Spleen (tissue), 11 donors: Measurements from ENCODE around the gene ENGASE. TPM values are rescaled to one million over a fixed set of nuclear protein-coding genes. Genes with fewer than 3 reads are reported as not detected.
"Not testable (repeated sequence)": the region's sequence is repeated elsewhere in the genome, so short reads cannot be mapped to it uniquely, and the experiment has no call there.

Source experiments
- DNase-seq: peaks from one replicate; pipeline ENCODE4 v3.0.0-alpha.2; 2020
- H3K27ac ChIP-seq, 8 donors: fragments of 200-600 bp; sonication (generic) in 7 of 8; 1 replicate in 4 of 8; 2 replicates in 4 of 8; pipeline versions ENCODE4 v1.5.0 to v1.8.0; 2016 to 2021; ENCODE audit warnings: inconsistent platforms in 4 of 8, mild to moderate bottlenecking in 4 of 8, moderate library complexity in 1 of 8
- H3K27me3 ChIP-seq, 7 donors: fragments of 200-600 bp; sonication (generic) in 6 of 7; replicated peaks in 1 of 7; 1 replicate in 4 of 7; 2 replicates in 3 of 7; pipeline versions ENCODE4 v1.5.0 to v1.8.0; 2016 to 2021; ENCODE audit warnings: inconsistent platforms in 3 of 7, mild to moderate bottlenecking in 1 of 7
- H3K36me3 ChIP-seq, 6 donors: fragments of 200-600 bp; sonication (generic) in 5 of 6; 1 replicate in 4 of 6; 2 replicates in 2 of 6; pipeline versions ENCODE4 v1.5.0 to v1.8.0; 2016 to 2021; ENCODE audit warnings: inconsistent platforms in 2 of 6
- H3K4me1 ChIP-seq, 6 donors: fragments of 200-600 bp; sonication (generic) in 5 of 6; 1 replicate in 3 of 6; 2 replicates in 3 of 6; pipeline versions ENCODE4 v1.5.0 to v1.8.0; 2016 to 2021; ENCODE audit warnings: inconsistent platforms in 3 of 6
- H3K4me3 ChIP-seq, 8 donors: fragments of 200-600 bp; sonication (generic) in 7 of 8; 1 replicate in 4 of 8; 2 replicates in 4 of 8; pipeline versions ENCODE4 v1.5.0 to v1.8.0; 2016 to 2021; ENCODE audit warnings: inconsistent platforms in 4 of 8, mild to moderate bottlenecking in 4 of 8, moderate library complexity in 2 of 8
- H3K9me3 ChIP-seq, 8 donors: fragments of 200-600 bp; sonication (generic) in 7 of 8; 1 replicate in 4 of 8; 2 replicates in 4 of 8; pipeline versions ENCODE4 v1.5.0 to v1.8.0; 2016 to 2021; ENCODE audit warnings: inconsistent platforms in 4 of 8
- CTCF ChIP-seq, 11 experiments: fragments of 200-600 bp in 7 of 11; fragments of 450-650 bp in 4 of 11; sonication (generic) in 4 of 11; IDR thresholded peaks in 8 of 11; conservative IDR thresholded peaks in 3 of 11; 1 replicate in 7 of 11; 2 replicates in 4 of 11; pipeline versions ENCODE4 v1.4.0 to v1.8.0; 2016 to 2021; ENCODE audit warnings: antibody characterized with exemption in 11 of 11, inconsistent platforms in 4 of 11, mild to moderate bottlenecking in 1 of 11
- POLR2A ChIP-seq, 3 donors: fragments of 450-650 bp; IDR thresholded peaks; one replicate each; pipeline ENCODE4 v1.5.1; 2017; ENCODE audit warnings: antibody characterized with exemption in 3 of 3, mild to moderate bottlenecking in 1 of 3
- POLR2AphosphoS5 ChIP-seq, 3 donors: sonication (generic); formaldehyde crosslinking; IDR thresholded peaks; one replicate each; pipeline ENCODE4 v1.5.1; 2017; ENCODE audit warnings: antibody characterized with exemption in 3 of 3
- WGBS, 5 donors: extraction: QIAGEN DNeasy Blood & Tissue Kit in 3 of 5; methylation state at CpG; one replicate each; pipeline versions ENCODE4 v1.1.5 to v1.1.7; 2013 to 2018; 5-methylcytosine and 5-hydroxymethylcytosine counted together
- intact Hi-C: fragments of 100-400 bp; cut with DNase I; formaldehyde crosslinking; loops from one replicate; pipeline ENCODE4 v1.15.0; 2023; ENCODE audit warnings: low total_unique reads
- polyA plus RNA-seq, 3 donors: library from polyadenylated mRNA; stranded (reverse); fragments of 200-250 nt; gene quantifications; one replicate each; pipeline ENCODE4 v1.2.1, GENCODE V29; 2013
- total RNA-seq, 7 donors: library from RNA; depleted of rRNA in 3 of 7; stranded (reverse); fragments of >200 nt in 3 of 7; fragmentation: NEBNext Ultra II Directional in 4 of 7; extraction: Animal tissue kit (Norgen Biotek cat#: 25700) in 4 of 7; gene quantifications; one replicate each; pipeline versions ENCODE4 v1.1.0 to v1.2.1, GENCODE V29; 2016 to 2021
- donor health status: healthy with polysubstance abuse.
- donor health status: DM: no; HTN: no; CAD: no; lungs with moderate emphysema.
- donor health status: DM: no; HTN: no; CAD: no.
- donor health status: Bipolar disorder and iron deficiency.
- donor health status: healthy.
- donor health status: DM: no; HTN: no; CAD: no.
- donor health status: DM: yes; HTN: yes; CAD: no.

The ENGASE gene
- total and polyA plus RNA-seq, 10 donors = 25.0 to 148 (median 93.2) TPM

- H3K4me3 ChIP-seq = no peak overlapping the region
- peak overlapping the region in 4 of 8 donors; percentile 79 to 87 (median 83) for H3K27ac ChIP-seq
These were observed 45.9 kb upstream of the ENGASE start for GRCh38 chr17:79028496-79029326.

GRCh38 chr17:79029327-79030009 is 45.2 kb upstream of the ENGASE start:
- Histone ChIP-seq H3K36me3 (no peaks in the 10 kb centered on the region), H3K27me3 (peaks cover 0 to 70% (median 12%) of the 10 kb centered on the region in 7 donors), H3K9me3 (no peaks in the 10 kb centered on the region), H3K4me3 (no peak overlapping the region), H3K4me1 (peaks cover 0 to 43% (median 26%) of the 10 kb centered on the region in 6 donors), H3K27ac (no peak overlapping the region)
- 87 to 95% (median 91%) methylated on average over 15 to 16 of the region's 16 CpGs for WGBS, 5 donors
- no peak for DNase-seq
- intact Hi-C loops = no loop called here
- TF ChIP-seq CTCF (IDR thresholded peaks at IDR 0.05 in 8 of 11, conservative IDR thresholded peaks at IDR 0.05 in 3 of 11) = no peak
- TF ChIP-seq POLR2A (IDR thresholded peaks at IDR 0.05) = no peak
- peak in 1 of 3 donors; percentile 24 for TF ChIP-seq POLR2AphosphoS5 (IDR thresholded peaks at IDR 0.05)

More at GRCh38 chr17:79028496-79029326, 45.9 kb upstream of the ENGASE start:
- peaks cover 0 to 77% (median 19%) of the 10 kb centered on the region in 7 donors for H3K27me3 ChIP-seq
- 77 to 87% (median 82%) methylated on average over 10 to 17 of the region's 17 CpGs for WGBS, 5 donors
- no peaks in the 10 kb centered on the region for H3K9me3 ChIP-seq
- intact Hi-C loops = no loop called here
- H3K36me3 ChIP-seq = no peaks in the 10 kb centered on the region
- DNase-seq = peak; percentile 46
- TF ChIP-seq CTCF (IDR thresholded peaks at IDR 0.05 in 8 of 11, conservative IDR thresholded peaks at IDR 0.05 in 3 of 11) (peak in 1 of 11 experiments; percentile 11), POLR2AphosphoS5 (IDR thresholded peaks at IDR 0.05) (no peak), POLR2A (IDR thresholded peaks at IDR 0.05) (no peak)
- H3K4me1 ChIP-seq = peaks cover 0 to 50% (median 32%) of the 10 kb centered on the region in 6 donors

GRCh38 chr17:79030636-79031035 is 44.0 kb upstream of the ENGASE start:
- H3K4me3 ChIP-seq, H3K36me3 ChIP-seq, H3K9me3 ChIP-seq, DNase-seq, intact Hi-C loops, H3K27ac ChIP-seq: not testable (repeated sequence)
- peaks cover 0 to 32% (median 20%) of the 10 kb centered on the region in 6 donors for H3K4me1 ChIP-seq
- peaks cover 0 to 58% (median under 1%) of the 10 kb centered on the region in 7 donors for H3K27me3 ChIP-seq
- 92 to 97% (median 94%) methylated on average over 12 of the region's 12 CpGs for WGBS, 5 donors

- intact Hi-C loops = no loop called here
- Histone ChIP-seq H3K4me3 (no peak overlapping the region), H3K4me1 (peaks cover 0 to 31% (median 21%) of the 10 kb centered on the region in 6 donors), H3K27ac (no peak overlapping the region), H3K9me3 (no peaks in the 10 kb centered on the region), H3K27me3 (peaks cover 0 to 42% (median 0%) of the 10 kb centered on the region in 7 donors), H3K36me3 (no peaks in the 10 kb centered on the region)
- TF ChIP-seq CTCF (IDR thresholded peaks at IDR 0.05 in 8 of 11, conservative IDR thresholded peaks at IDR 0.05 in 3 of 11) = no peak
- no peak for TF ChIP-seq POLR2A (IDR thresholded peaks at IDR 0.05)
- TF ChIP-seq POLR2AphosphoS5 (IDR thresholded peaks at IDR 0.05) = no peak
- 88 to 91% (median 90%) methylated on average over 26 of the region's 26 CpGs for WGBS, 5 donors
- DNase-seq = peak; percentile 55
These were observed 42.4 kb upstream of the ENGASE start for GRCh38 chr17:79031996-79032875.
